ENCODE measurements around the gene TBATA. TPM values are rescaled to one million over a fixed set of nuclear protein-coding genes. Genes with fewer than 3 reads are reported as not detected.

Gene TBATA
- total RNA-seq, 1 experiment from 2014 or later: not detected

DNA sequence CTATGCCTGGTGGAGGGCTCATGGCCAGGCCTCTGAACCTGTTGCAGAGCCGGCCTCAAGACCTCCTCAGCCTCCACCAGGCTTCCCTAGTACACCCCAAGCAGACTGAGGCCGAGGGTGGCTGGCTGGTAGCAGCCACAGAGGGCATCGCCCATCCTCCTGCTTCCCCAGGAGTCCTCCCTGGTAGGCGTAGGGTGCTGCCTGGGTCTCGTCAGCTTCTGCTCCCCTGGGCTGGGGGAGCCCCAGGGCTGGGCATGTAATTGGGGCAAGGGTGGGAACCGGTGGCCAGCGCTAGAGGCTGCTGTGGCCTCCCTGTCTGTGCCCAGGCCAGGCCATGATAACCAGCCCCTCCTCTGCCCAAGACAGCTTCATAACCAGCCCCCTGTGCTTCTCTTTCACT, 32.6 kb downstream of the TBATA start:
- Histone ChIP-seq H3K36me3 (ENCODE audit: insufficient read depth, low read length, poor library complexity, severe bottlenecking) (no peaks in the 10 kb centered on the region), H3K4me1 (ENCODE audit: insufficient read depth, low read length, poor library complexity, severe bottlenecking) (no peaks in the 10 kb centered on the region), H3K27me3 (replicated peaks; ENCODE audit: insufficient read depth, low read depth, low read length, poor library complexity) (no peaks in the 10 kb centered on the region), H3K4me3 (ENCODE audit: low read depth, low read length, poor library complexity, severe bottlenecking) (no peak overlapping the region), H3K27ac (ENCODE audit: low read depth, low read length, poor library complexity, severe bottlenecking) (no peak overlapping the region), H3K9me3 (ENCODE audit: low read depth, low read length, poor library complexity, severe bottlenecking) (no peaks in the 10 kb centered on the region)
- TF ChIP-seq, protein P1, sequence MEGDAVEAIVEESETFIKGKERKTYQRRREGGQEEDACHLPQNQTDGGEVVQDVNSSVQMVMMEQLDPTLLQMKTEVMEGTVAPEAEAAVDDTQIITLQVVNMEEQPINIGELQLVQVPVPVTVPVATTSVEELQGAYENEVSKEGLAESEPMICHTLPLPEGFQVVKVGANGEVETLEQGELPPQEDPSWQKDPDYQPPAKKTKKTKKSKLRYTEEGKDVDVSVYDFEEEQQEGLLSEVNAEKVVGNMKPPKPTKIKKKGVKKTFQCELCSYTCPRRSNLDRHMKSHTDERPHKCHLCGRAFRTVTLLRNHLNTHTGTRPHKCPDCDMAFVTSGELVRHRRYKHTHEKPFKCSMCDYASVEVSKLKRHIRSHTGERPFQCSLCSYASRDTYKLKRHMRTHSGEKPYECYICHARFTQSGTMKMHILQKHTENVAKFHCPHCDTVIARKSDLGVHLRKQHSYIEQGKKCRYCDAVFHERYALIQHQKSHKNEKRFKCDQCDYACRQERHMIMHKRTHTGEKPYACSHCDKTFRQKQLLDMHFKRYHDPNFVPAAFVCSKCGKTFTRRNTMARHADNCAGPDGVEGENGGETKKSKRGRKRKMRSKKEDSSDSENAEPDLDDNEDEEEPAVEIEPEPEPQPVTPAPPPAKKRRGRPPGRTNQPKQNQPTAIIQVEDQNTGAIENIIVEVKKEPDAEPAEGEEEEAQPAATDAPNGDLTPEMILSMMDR (conservative IDR thresholded peaks at IDR 0.05; ENCODE audit: low read depth, low read length): no peak
- TF ChIP-seq EZH2 (IDR thresholded peaks at IDR 0.05; ENCODE audit: borderline replicate concordance, low read depth, low read length, poor library complexity, severe bottlenecking): no peak
- no peak for DNase-seq (ENCODE audit: low spot score)
- intact Hi-C loops (cut with micrococcal nuclease; ENCODE audit: unreplicated experiment): no loop called here
- BruUV-seq (replicated peaks): no TSS peak
- CTCF ChIA-PET: no interaction called here
- POLR2A ChIA-PET (ENCODE audit: low non-redundant PET): no interaction called here

DNA sequence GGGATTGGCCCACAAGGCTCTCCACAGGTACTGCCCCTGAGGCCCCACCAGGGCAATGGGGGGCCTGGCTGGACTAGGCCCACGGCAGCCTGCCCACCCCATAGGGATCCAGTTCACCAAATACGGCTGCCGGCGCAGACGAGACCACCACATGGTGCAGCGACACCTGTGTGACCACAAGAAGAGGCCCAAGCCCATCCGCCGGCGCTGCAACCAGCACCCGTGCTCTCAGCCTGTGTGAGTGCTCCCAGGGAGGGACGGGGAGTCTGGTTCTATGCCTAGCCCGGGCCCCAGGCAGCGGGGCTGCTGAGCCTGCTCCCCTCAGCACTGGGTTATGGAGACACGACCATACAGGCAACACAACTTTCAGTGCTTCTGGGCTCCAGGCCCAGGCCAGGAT, 33.2 kb downstream of the TBATA start:
- BruUV-seq (replicated peaks): no TSS peak
- intact Hi-C loops (cut with micrococcal nuclease; ENCODE audit: unreplicated experiment): no loop called here
- H3K36me3 ChIP-seq (ENCODE audit: insufficient read depth, low read length, poor library complexity, severe bottlenecking): no peaks in the 10 kb centered on the region
- no peak overlapping the region for H3K4me3 ChIP-seq (ENCODE audit: low read depth, low read length, poor library complexity, severe bottlenecking)
- no peaks in the 10 kb centered on the region for H3K9me3 ChIP-seq (ENCODE audit: low read depth, low read length, poor library complexity, severe bottlenecking)
- H3K4me1 ChIP-seq (ENCODE audit: insufficient read depth, low read length, poor library complexity, severe bottlenecking): no peaks in the 10 kb centered on the region
- CTCF ChIA-PET: no interaction called here
- no peak for DNase-seq (ENCODE audit: low spot score)
- no peak overlapping the region for H3K27ac ChIP-seq (ENCODE audit: low read depth, low read length, poor library complexity, severe bottlenecking)
- POLR2A ChIA-PET (ENCODE audit: low non-redundant PET): no interaction called here
- no peak for TF ChIP-seq EZH2 (IDR thresholded peaks at IDR 0.05; ENCODE audit: borderline replicate concordance, low read depth, low read length, poor library complexity, severe bottlenecking)
- TF ChIP-seq, protein P1 (conservative IDR thresholded peaks at IDR 0.05; ENCODE audit: low read depth, low read length): no peak
- no peaks in the 10 kb centered on the region for H3K27me3 ChIP-seq (replicated peaks; ENCODE audit: insufficient read depth, low read depth, low read length, poor library complexity)

DNA sequence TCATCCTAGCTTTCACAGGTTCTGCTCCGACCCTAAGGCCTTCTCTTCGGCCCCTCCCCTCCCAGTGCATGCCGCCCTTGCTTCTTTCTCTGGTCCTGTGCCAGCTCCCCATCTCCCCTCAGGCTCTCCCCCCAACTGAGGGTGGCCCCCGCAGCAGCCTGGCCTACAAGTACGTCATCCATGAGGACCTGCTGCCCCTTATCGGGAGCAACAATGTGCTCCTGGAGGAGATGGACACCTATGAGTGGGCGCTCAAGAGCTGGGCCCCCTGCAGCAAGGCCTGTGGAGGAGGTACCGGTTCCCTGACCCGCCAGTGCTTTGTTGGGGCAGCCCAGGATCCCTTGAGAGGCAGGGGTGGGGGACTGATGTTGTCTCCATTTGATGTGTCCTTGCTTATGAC, 33.8 kb downstream of the TBATA start:
- no peaks in the 10 kb centered on the region for H3K9me3 ChIP-seq (ENCODE audit: low read depth, low read length, poor library complexity, severe bottlenecking)
- H3K36me3 ChIP-seq (ENCODE audit: insufficient read depth, low read length, poor library complexity, severe bottlenecking): no peaks in the 10 kb centered on the region
- no TSS peak for BruUV-seq (replicated peaks)
- no peak overlapping the region for H3K27ac ChIP-seq (ENCODE audit: low read depth, low read length, poor library complexity, severe bottlenecking)
- CTCF ChIA-PET: no interaction called here
- intact Hi-C loops (cut with micrococcal nuclease; ENCODE audit: unreplicated experiment): no loop called here
- TF ChIP-seq EZH2 (IDR thresholded peaks at IDR 0.05; ENCODE audit: borderline replicate concordance, low read depth, low read length, poor library complexity, severe bottlenecking): no peak
- TF ChIP-seq, protein P1 (conservative IDR thresholded peaks at IDR 0.05; ENCODE audit: low read depth, low read length): no peak
- H3K4me3 ChIP-seq (ENCODE audit: low read depth, low read length, poor library complexity, severe bottlenecking): no peak overlapping the region
- no peaks in the 10 kb centered on the region for H3K27me3 ChIP-seq (replicated peaks; ENCODE audit: insufficient read depth, low read depth, low read length, poor library complexity)
- no peaks in the 10 kb centered on the region for H3K4me1 ChIP-seq (ENCODE audit: insufficient read depth, low read length, poor library complexity, severe bottlenecking)
- POLR2A ChIA-PET (ENCODE audit: low non-redundant PET): no interaction called here
- DNase-seq (ENCODE audit: low spot score): no peak
